SU-DHL-6 (cell line): ENCODE measurements around the gene HNRNPAB.

Source experiments
- H2AFZ ChIP-seq: fragments of 200-600 bp; sonication (generic); 2 replicates; pipeline ENCODE4 v1.6.1; 2014; ENCODE audit warnings: low read depth, mild to moderate bottlenecking, moderate library complexity, mixed read lengths, antibody characterized with exemption, low read length; ENCODE audit not compliant: severe bottlenecking
- H3F3A ChIP-seq: fragments of 200-600 bp; shearing (Covaris generic); 2 replicates; pipeline ENCODE4 v1.6.0; 2016; ENCODE audit warnings: antibody characterized with exemption, mild to moderate bottlenecking; ENCODE audit not compliant: insufficient read depth
- H3K27ac ChIP-seq: fragments of 200-600 bp; sonication (generic); 2 replicates; pipeline ENCODE4 v1.5.1; 2016; ENCODE audit warnings: low read depth, mild to moderate bottlenecking, low read length, moderate library complexity, mixed read lengths
- H3K27me3 ChIP-seq: fragments of 200-600 bp; sonication (generic), shearing (Covaris generic); 2 replicates; pipeline ENCODE4 v1.6.0; 2014; ENCODE audit warnings: mild to moderate bottlenecking, low read length
- H3K36me3 ChIP-seq: fragments of 200-600 bp; sonication (generic); 2 replicates; pipeline ENCODE4 v1.6.1; 2014; ENCODE audit warnings: mild to moderate bottlenecking, low read length, mixed read lengths
- H3K4me2 ChIP-seq: fragments of 300-600, 200-600 bp; shearing (Covaris generic), sonication (generic); 2 replicates; pipeline ENCODE4 v1.6.0; 2014; ENCODE audit warnings: low read length, low read depth, mild to moderate bottlenecking; ENCODE audit not compliant: poor library complexity, severe bottlenecking
- H3K4me3 ChIP-seq: fragments of 200-600 bp; sonication (generic); 2 replicates; pipeline ENCODE4 v1.5.1; 2014; ENCODE audit warnings: antibody characterized with exemption, low read length, mild to moderate bottlenecking, mixed read lengths; ENCODE audit not compliant: insufficient read depth, poor library complexity, severe bottlenecking
- H3K79me2 ChIP-seq: fragments of 200-600 bp; sonication (generic); 2 replicates; pipeline ENCODE4 v1.6.1; 2014; ENCODE audit warnings: mild to moderate bottlenecking, low read length, moderate library complexity; ENCODE audit not compliant: insufficient read depth
- H3K9ac ChIP-seq: fragments of 200-600 bp; sonication (generic); 2 replicates; pipeline ENCODE4 v1.7.0; 2014; ENCODE audit warnings: mild to moderate bottlenecking, low read length
- H3K9me2 ChIP-seq: fragments of 200-600 bp; sonication (generic); replicated peaks from 2 replicates; pipeline ENCODE4 v1.6.1; 2014; ENCODE audit warnings: low read length; ENCODE audit not compliant: insufficient read depth
- H3K9me3 ChIP-seq: fragments of 200-600 bp; sonication (generic); 2 replicates; pipeline ENCODE4 v1.6.1; 2014; ENCODE audit warnings: low read length, mixed read lengths; ENCODE audit not compliant: insufficient read depth
- H4K20me1 ChIP-seq: fragments of 200-600 bp; sonication (generic); 2 replicates; pipeline ENCODE4 v1.6.1; 2014; ENCODE audit warnings: low read depth, mild to moderate bottlenecking, antibody characterized with exemption, low read length, moderate library complexity, mixed read lengths
- EZH2phosphoT487 ChIP-seq: fragments of 200-600 bp; sonication (generic), shearing (Covaris generic); conservative IDR thresholded peaks from 2 replicates; pipeline ENCODE4 v1.6.1; 2018; ENCODE audit warnings: mild to moderate bottlenecking, antibody characterized with exemption, low read length, moderate library complexity, mixed read lengths
- TF ChIP-seq, protein P1 (sequence below): fragments of 200-600 bp; sonication (generic); IDR thresholded peaks from one replicate; pipeline ENCODE4 v1.5.1; 2017; ENCODE audit warnings: antibody characterized with exemption, mild to moderate bottlenecking, low read length, moderate library complexity; ENCODE audit not compliant: insufficient read depth, poor library complexity, severe bottlenecking

HNRNPAB gene

DNA sequence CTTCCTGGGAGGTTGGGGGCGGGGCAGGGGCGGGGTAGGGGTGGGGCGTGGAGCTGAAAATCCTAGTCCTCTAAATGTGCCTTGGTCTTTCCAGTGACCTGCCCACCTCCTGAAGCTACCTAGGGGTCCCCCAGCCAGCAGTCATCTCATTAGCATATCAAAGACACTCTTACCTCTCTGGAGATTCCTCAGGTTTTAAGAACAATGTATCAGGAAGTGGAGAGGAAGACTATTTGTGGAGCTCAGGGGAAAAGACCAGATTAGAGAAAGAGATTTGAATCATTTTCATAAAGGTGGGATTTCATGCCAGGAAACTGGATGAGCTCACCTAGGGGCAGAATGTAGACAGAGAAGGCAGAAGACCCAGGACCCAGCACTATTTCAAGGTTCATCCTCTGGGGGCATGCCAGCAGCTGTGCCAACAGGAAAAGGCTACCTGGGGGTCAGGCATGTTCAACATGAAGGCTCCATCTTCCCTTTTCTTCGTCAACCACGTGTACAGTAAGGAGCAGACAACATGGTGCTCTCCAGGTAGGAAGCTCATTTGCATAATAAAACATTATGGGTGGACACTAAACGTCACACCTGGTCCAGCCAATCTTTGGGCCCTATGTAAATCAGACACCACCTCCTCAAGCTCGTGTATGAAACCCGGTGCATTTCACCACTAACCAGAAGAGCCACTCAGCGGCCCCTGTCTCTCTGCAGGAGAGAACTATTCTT is 24.0 kb upstream of the HNRNPAB start:
- Histone ChIP-seq H3K27me3 (no peaks in the 10 kb centered on the region), H4K20me1 (no peaks in the 10 kb centered on the region), H3F3A (no peaks in the 10 kb centered on the region), H3K79me2 (no peaks in the 10 kb centered on the region), H3K4me3 (no peak overlapping the region), H3K4me2 (no peak overlapping the region), H3K9ac (no peak overlapping the region), H3K9me2 (no peaks in the 10 kb centered on the region), H3K36me3 (no peaks in the 10 kb centered on the region), H3K27ac (no peak overlapping the region), H3K9me3 (no peaks in the 10 kb centered on the region), H2AFZ (no peak overlapping the region)
- TF ChIP-seq, protein P1, sequence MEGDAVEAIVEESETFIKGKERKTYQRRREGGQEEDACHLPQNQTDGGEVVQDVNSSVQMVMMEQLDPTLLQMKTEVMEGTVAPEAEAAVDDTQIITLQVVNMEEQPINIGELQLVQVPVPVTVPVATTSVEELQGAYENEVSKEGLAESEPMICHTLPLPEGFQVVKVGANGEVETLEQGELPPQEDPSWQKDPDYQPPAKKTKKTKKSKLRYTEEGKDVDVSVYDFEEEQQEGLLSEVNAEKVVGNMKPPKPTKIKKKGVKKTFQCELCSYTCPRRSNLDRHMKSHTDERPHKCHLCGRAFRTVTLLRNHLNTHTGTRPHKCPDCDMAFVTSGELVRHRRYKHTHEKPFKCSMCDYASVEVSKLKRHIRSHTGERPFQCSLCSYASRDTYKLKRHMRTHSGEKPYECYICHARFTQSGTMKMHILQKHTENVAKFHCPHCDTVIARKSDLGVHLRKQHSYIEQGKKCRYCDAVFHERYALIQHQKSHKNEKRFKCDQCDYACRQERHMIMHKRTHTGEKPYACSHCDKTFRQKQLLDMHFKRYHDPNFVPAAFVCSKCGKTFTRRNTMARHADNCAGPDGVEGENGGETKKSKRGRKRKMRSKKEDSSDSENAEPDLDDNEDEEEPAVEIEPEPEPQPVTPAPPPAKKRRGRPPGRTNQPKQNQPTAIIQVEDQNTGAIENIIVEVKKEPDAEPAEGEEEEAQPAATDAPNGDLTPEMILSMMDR, result no peak
- no peak for TF ChIP-seq EZH2phosphoT487

DNA sequence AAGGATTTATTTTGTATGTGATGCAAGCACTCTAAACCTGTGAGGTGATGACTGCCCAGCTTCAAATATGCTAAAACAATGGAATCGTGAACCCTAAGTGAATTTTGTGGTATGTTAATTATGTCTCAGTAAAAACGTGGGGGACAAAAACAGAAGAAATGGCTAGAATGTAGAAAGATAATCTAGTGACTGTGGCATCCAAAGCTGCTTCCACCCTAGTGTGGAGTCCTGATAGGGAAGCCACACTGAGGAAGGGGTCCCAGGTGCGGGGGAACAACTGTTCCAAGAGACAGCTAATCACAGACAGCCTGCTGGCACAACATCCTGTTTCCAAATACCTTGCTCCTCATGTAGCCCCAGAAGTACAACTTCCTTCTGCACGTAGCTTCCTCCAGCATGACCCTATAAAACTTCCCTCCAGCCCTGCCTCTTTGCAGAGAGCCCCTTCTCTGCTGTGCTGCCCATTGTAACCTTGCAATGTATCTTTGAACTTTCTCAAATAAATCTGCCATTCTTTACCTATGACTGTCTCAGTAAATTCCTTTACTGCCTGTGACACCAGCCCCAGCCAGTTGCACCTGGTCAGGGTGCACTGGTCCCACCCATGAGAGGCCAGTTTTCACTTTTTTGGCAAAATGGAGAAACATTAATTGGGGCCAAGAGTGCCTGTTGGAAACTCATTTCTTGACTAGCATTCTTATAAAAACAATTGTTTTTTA is 22.0 kb upstream of the HNRNPAB start:
- Histone ChIP-seq H3K9me2 (no peaks in the 10 kb centered on the region), H4K20me1 (no peaks in the 10 kb centered on the region), H3K4me2 (no peak overlapping the region), H3K79me2 (no peaks in the 10 kb centered on the region), H3K9ac (no peak overlapping the region), H3K27me3 (no peaks in the 10 kb centered on the region), H2AFZ (no peak overlapping the region), H3K36me3 (no peaks in the 10 kb centered on the region), H3K4me3 (no peak overlapping the region), H3K9me3 (no peaks in the 10 kb centered on the region), H3K27ac (no peak overlapping the region), H3F3A (no peaks in the 10 kb centered on the region)
- TF ChIP-seq, protein P1, result no peak
- no peak for TF ChIP-seq EZH2phosphoT487

DNA sequence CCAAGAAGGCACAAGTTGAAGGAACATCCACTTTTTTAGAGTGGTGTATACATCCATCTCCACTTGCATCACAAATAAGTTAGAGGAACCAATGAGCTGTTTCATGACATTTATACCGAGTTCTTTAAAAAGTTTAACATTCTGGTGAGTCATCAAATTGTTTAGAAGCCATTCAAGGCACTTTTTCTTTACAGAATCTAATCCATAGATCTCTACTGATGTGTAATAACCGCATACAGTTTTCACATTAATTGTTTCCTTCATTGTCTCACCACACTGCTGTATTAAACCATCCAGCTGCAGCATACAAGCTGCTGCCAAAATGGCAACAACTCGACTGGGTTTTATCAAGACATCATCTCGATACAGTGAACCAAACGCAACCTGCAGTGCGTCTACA is 17.9 kb upstream of the HNRNPAB start:
- no peak overlapping the region for H3K9ac ChIP-seq
- no peaks in the 10 kb centered on the region for H3K36me3 ChIP-seq
- no peak overlapping the region for H2AFZ ChIP-seq
- no peaks in the 10 kb centered on the region for H3K9me2 ChIP-seq
- no peaks in the 10 kb centered on the region for H3F3A ChIP-seq
- no peaks in the 10 kb centered on the region for H3K27me3 ChIP-seq
- H3K9me3 ChIP-seq, result no peaks in the 10 kb centered on the region
- no peaks in the 10 kb centered on the region for H4K20me1 ChIP-seq
- H3K79me2 ChIP-seq, result no peaks in the 10 kb centered on the region
- H3K4me2 ChIP-seq, result no peak overlapping the region
- H3K27ac ChIP-seq, result no peak overlapping the region
- TF ChIP-seq, protein P1, result no peak
- TF ChIP-seq EZH2phosphoT487, result no peak
- H3K4me3 ChIP-seq, result no peak overlapping the region
